ENCODE results near the gene ATF7IP.

The ATF7IP gene

GRCh38 chr12:14403711-14404196 is 38.3 kb downstream of the ATF7IP start (continued):
- TF ChIP-seq PRDM10 (tag by site-specific recombination; IDR thresholded peaks at IDR 0.05) = no peak
- no peak for TF ChIP-seq KLF16 (tag by site-specific recombination; IDR thresholded peaks at IDR 0.05)
- TF ChIP-seq ZNF639 (tag by site-specific recombination; IDR thresholded peaks at IDR 0.05) = no peak
- TF ChIP-seq ZNF529 (tag by site-specific recombination; IDR thresholded peaks at IDR 0.05; ENCODE audit: insufficient replicate concordance) = no peak
- TF ChIP-seq KLF7 (tag by site-specific recombination; IDR thresholded peaks at IDR 0.05; ENCODE audit: borderline replicate concordance) = no peak
- no peak for TF ChIP-seq ZNF549 (tag by site-specific recombination; IDR thresholded peaks at IDR 0.05)
- peak; percentile 46 for TF ChIP-seq ZBTB17 (tag by site-specific recombination; IDR thresholded peaks at IDR 0.05)
- no peak for TF ChIP-seq ZNF658 (tag by site-specific recombination; IDR thresholded peaks at IDR 0.05)
- TF ChIP-seq ZNF354C (tag by site-specific recombination; IDR thresholded peaks at IDR 0.05; ENCODE audit: borderline replicate concordance, low read depth) = no peak
- TF ChIP-seq KLF9 (tag by site-specific recombination; IDR thresholded peaks at IDR 0.05; ENCODE audit: low read depth) = no peak
- no peak for TF ChIP-seq ZNF184 (tag by site-specific recombination; IDR thresholded peaks at IDR 0.05)
- no peak for TF ChIP-seq ZNF146 (tag by site-specific recombination; IDR thresholded peaks at IDR 0.05)
- no peak for TF ChIP-seq BCL11B (tag by site-specific recombination; IDR thresholded peaks at IDR 0.05; ENCODE audit: low read depth)
- no peak for TF ChIP-seq ATF2 (tag by site-specific recombination; IDR thresholded peaks at IDR 0.05; ENCODE audit: low read depth)
- TF ChIP-seq ZNF2 (tag by site-specific recombination; IDR thresholded peaks at IDR 0.05) = no peak
- TF ChIP-seq ZNF274 (IDR thresholded peaks at IDR 0.05; ENCODE audit: low read length) = no peak
- TF ChIP-seq ZNF274 (tag by site-specific recombination; IDR thresholded peaks at IDR 0.05; ENCODE audit: borderline replicate concordance) = no peak
- peak; percentile 49; the same call in 1 of the 2 replicates for TF ChIP-seq ZNF362 (tag by site-specific recombination; IDR thresholded peaks at IDR 0.05)
- TF ChIP-seq ZNF366 (tag by site-specific recombination; conservative IDR thresholded peaks at IDR 0.05) = no peak
- TF ChIP-seq ZNF843 (tag by site-specific recombination; IDR thresholded peaks at IDR 0.05) = no peak
- no peak for TF ChIP-seq GLI2 (tag by site-specific recombination; IDR thresholded peaks at IDR 0.05; ENCODE audit: borderline replicate concordance, low read depth)
- no peak for TF ChIP-seq ZNF596 (tag by site-specific recombination; IDR thresholded peaks at IDR 0.05)
- TF ChIP-seq ZNF692 (tag by site-specific recombination; IDR thresholded peaks at IDR 0.05) = no peak
- peak; percentile 90 for TF ChIP-seq ZBTB6 (tag by site-specific recombination; IDR thresholded peaks at IDR 0.05)
- TF ChIP-seq ZBTB44 (tag by site-specific recombination; IDR thresholded peaks at IDR 0.05) = peak; percentile 70
- 0 out of 2 replicates have a peak, but pooled peaks have one; percentile 47 for TF ChIP-seq ZSCAN30 (tag by site-specific recombination; IDR thresholded peaks at IDR 0.05)
